Measurements from ENCODE around the gene EID3. TPM values are rescaled to one million over a fixed set of nuclear protein-coding genes. Genes with fewer than 3 reads are reported as not detected.
"Not testable (repeated sequence)": the region's sequence is repeated elsewhere in the genome, so short reads cannot be mapped to it uniquely, and the experiment has no call there.

Gene EID3
- total RNA-seq, 3 donors from 2014 or later: 6.7 to 13.3 (median 12.1) TPM

DNA sequence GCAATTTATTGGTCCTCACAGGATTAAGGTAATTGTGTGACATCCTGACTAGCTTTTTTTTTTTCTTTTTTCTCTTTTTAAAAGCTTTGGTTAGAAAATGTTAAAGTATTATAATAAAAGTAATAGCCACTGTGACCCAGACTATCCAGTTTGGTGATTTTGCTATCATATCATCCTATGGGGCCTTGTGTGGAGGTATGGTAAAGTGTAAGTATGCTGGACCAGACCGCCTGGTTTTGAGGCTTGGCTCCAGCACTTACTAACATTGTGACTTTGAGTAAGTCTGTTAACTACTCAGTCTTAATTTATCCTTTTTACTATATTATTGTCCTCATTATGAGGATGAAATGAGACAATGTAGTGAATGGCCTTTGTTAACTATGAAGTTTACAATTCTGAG lies 15.5 kb downstream of the EID3 start:
- intact Hi-C loops (cut with DNase I; ENCODE audit: low total_unique reads): no loop called here
- Histone ChIP-seq H3K36me3 (peaks cover 14% of the 10 kb centered on the region), H3K4me3 (no peak overlapping the region), H3K27ac (no peak overlapping the region), H3K4me1 (no peaks in the 10 kb centered on the region), H3K27me3 (no peaks in the 10 kb centered on the region), H3K9me3 (no peaks in the 10 kb centered on the region)
- no peak for DNase-seq (ENCODE audit: low spot score in 2 of 2)
- TF ChIP-seq POLR2AphosphoS5 (IDR thresholded peaks at IDR 0.05) (no peak), POLR2A (IDR thresholded peaks at IDR 0.05) (no peak)
- TF ChIP-seq, protein P1, sequence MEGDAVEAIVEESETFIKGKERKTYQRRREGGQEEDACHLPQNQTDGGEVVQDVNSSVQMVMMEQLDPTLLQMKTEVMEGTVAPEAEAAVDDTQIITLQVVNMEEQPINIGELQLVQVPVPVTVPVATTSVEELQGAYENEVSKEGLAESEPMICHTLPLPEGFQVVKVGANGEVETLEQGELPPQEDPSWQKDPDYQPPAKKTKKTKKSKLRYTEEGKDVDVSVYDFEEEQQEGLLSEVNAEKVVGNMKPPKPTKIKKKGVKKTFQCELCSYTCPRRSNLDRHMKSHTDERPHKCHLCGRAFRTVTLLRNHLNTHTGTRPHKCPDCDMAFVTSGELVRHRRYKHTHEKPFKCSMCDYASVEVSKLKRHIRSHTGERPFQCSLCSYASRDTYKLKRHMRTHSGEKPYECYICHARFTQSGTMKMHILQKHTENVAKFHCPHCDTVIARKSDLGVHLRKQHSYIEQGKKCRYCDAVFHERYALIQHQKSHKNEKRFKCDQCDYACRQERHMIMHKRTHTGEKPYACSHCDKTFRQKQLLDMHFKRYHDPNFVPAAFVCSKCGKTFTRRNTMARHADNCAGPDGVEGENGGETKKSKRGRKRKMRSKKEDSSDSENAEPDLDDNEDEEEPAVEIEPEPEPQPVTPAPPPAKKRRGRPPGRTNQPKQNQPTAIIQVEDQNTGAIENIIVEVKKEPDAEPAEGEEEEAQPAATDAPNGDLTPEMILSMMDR (IDR thresholded peaks at IDR 0.05): no peak

DNA sequence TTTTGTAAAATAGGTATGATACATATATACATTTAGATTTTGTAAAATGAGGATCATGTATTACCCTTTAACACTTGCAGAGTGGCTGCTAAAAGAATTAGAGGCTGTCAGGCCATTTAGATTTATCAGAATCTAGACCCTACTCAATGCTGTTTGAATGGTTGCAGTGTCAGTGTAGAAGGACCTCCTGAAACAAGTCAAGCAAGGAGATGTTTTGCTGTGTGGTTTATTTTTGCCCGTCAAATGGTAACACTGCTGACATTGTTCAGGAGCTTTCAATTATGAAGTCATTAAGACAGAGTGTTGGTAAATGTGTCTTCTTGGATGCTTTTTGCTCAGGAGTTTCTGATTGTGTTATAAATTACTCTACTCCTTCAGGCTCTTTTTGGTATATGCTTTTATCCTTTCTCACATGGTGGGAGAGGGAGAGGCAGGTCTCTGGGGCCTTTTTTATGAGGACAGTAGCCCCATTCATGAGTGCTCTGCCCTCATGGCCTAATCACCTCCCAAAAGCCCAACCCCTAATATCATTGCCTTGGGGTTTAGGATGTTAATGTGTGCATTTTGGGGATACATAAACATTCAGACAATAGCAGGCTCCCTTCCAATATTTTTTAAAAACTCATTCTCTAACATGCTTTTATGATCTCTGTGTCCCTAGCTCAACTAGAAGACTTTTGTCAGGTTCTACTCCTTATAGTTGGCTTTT lies 16.5 kb downstream of the EID3 start:
- no peak for TF ChIP-seq POLR2A (IDR thresholded peaks at IDR 0.05)
- TF ChIP-seq POLR2AphosphoS5 (IDR thresholded peaks at IDR 0.05): no peak
- TF ChIP-seq, protein P1 (IDR thresholded peaks at IDR 0.05): no peak
- Histone ChIP-seq H3K36me3 (peaks cover 10% of the 10 kb centered on the region), H3K9me3 (no peaks in the 10 kb centered on the region), H3K4me3 (no peak overlapping the region), H3K4me1 (no peaks in the 10 kb centered on the region), H3K27me3 (no peaks in the 10 kb centered on the region), H3K27ac (no peak overlapping the region)
- no peak for DNase-seq (ENCODE audit: low spot score in 2 of 2)
- intact Hi-C loops (cut with DNase I; ENCODE audit: low total_unique reads): no loop called here

DNA sequence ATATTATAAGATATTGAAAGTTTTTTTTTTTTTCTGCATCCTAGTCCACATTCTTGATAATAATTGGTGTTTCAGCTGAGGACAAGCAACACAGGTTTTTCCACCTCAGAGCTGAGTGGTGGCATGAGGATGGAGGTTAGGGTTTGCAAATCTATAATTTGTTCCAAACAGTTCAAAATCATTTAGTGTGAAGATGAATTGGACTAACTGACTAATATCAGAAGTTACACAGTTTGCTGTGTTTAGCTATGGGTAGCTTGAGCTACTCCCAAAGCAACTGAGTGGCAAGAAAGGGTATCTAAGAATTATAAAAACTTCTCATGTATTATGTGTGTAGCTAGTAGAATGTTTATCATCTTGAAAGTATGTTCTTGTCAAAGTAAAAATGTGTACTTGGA lies 17.1 kb downstream of the EID3 start:
- Histone ChIP-seq H3K27ac (no peak overlapping the region), H3K9me3 (no peaks in the 10 kb centered on the region), H3K4me3 (no peak overlapping the region), H3K36me3 (peaks cover 10% of the 10 kb centered on the region), H3K27me3 (no peaks in the 10 kb centered on the region), H3K4me1 (no peaks in the 10 kb centered on the region)
- DNase-seq (ENCODE audit: low spot score in 2 of 2): no peak
- intact Hi-C loops (cut with DNase I; ENCODE audit: low total_unique reads): no loop called here
- TF ChIP-seq, protein P1 (IDR thresholded peaks at IDR 0.05): no peak
- TF ChIP-seq POLR2A (IDR thresholded peaks at IDR 0.05): no peak
- TF ChIP-seq POLR2AphosphoS5 (IDR thresholded peaks at IDR 0.05): no peak

DNA sequence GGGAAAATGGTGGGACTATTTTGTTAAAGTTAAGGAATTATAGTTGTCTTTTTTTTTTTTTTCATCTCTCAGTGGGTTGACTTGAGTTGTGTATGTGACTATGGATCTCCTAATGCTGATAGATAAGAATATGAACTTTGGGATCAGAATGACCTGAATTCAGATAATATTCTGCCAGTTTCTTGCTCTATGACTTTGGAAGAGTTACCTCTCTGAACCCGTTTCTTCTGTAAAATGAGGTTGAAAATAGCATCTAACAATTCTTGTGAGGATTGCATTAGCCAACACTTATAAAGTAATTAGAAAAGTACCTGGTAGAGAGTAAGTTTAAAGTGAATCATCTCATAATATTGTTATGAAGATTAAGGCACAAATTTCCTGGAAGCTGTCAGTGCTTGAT lies 18.4 kb downstream of the EID3 start:
- H3K27me3 ChIP-seq: no peaks in the 10 kb centered on the region
- no peaks in the 10 kb centered on the region for H3K9me3 ChIP-seq
- H3K4me1 ChIP-seq: no peaks in the 10 kb centered on the region
- no peak for TF ChIP-seq POLR2A (IDR thresholded peaks at IDR 0.05)
- TF ChIP-seq, protein P1 (IDR thresholded peaks at IDR 0.05): no peak
- TF ChIP-seq POLR2AphosphoS5 (IDR thresholded peaks at IDR 0.05): no peak
- no peak for DNase-seq (ENCODE audit: low spot score in 2 of 2)
- H3K4me3 ChIP-seq: no peak overlapping the region
- intact Hi-C loops (cut with DNase I; ENCODE audit: low total_unique reads): no loop called here
- peaks cover 10% of the 10 kb centered on the region for H3K36me3 ChIP-seq
- no peak overlapping the region for H3K27ac ChIP-seq

DNA sequence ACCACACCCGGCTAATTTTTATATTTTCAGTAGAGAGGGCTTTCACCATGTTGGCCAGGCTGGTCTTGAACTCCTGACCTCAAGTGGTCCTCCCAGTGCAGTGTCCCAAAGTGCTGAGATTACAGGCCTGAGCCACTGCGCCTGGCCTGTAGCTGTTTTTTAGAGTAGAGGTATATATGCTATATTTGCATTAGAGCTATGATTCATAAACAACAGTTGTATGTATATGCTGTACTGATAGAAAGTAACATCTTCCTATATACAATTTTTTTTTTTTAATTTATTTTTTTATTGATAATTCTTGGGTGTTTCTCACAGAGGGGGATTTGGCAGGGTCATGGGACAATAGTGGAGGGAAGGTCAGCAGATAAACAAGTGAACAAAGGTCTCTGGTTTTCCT lies 19.0 kb downstream of the EID3 start:
- DNase-seq (ENCODE audit: low spot score in 2 of 2); H3K27ac ChIP-seq; intact Hi-C loops (cut with DNase I; ENCODE audit: low total_unique reads); H3K27me3 ChIP-seq; H3K9me3 ChIP-seq; H3K4me3 ChIP-seq; H3K4me1 ChIP-seq: not testable (repeated sequence)
- peaks cover 10% of the 10 kb centered on the region for H3K36me3 ChIP-seq
